ENCODE results near the gene DIABLO.
A peak's percentile ranks its signal among the peaks of the same experiment; 100 is the strongest.
"Not testable (repeated sequence)": the region's sequence is repeated elsewhere in the genome, so short reads cannot be mapped to it uniquely, and the experiment has no call there.

The DIABLO gene

DNA sequence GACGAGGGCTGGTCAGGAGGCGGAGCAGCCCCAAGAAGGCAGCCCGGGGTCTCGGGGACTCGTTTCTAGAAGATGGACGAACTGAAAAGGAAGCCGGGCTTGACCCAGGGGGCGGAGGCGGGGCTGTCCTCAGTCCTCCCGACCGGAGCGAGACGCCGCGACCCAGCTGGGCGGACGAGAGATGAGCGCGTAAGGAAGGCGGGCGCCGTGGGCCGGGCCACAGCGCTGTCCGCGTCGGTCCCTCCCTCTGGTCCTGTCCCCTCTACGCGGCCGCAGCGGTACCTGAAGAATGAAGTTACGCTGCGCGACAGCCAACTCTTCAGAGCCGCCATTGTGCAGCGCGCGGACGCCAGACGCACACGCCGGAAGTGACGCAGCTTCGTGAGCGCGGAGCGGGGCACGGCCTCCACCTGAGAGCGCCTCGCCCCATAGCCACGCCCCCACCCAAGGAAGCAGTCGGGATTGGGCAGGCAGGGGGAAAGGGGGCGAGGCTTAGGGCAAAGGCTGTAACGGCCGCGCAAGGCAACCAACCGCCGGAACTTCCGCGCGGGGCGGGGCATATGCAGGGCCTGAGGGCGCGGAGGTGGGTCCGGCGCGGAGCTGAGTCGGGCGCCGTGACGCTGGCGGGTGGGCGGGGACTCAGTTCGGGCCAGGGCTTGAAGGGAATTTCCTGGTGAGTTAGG, at the start of gene DIABLO:
Gene DIABLO (minus strand): TSS at position 370 of the 683 bp plus-strand sequence. CDS start 38 bp downstream, at position 332.
- peak; percentile 91 for DNase-seq

DNA sequence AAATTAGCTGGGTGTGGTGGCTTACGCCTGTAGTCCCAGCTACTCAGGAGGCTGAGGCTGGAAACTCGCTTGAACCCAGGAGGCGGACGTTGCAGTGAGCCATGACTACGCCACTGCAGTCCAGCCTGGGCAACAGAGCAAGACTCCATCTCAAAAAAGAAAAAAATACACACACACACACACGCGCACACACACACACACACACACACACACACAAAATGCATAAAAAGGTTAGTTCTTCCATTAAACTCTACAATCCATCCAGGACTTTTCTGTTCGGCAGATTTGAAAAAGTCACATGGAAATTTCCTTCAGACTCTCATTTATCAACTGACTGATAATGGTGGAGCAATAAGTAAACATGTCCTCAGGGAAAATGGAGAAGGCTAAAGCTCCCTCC, 49.6 kb upstream of the DIABLO start:
- DNase-seq, result no peak

DNA sequence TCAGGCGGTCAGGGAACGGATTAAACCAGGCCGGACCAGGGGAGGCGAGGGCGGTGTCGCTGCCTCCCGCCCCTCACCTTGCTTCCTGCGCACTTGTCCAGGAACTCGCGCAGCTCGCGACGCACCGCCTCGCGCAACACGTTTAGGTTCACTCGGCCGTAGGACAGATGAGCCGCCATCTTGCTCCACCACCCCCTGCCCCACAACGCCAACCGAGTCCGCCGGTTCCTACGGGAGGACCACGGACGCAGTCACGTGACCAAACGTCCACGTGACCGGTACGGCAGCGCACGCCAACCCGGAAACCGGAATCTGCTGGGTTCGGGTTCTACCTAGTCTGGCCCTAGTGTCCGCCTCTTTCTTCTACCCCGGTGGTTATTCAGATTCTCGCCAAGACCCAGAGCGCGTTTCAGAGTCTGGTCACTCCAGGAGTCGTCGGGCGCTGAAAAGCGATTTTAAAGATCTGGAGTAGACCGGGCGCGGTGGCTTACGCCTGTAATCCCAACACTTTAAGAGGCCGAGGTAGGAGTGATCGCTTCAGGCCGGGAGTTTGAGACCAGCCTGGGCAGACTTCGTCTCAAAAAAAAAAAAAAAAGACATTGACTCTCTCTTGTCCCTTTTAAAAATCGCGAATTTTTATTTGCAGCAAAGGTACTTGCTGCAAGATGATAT, 40.5 kb upstream of the DIABLO start, which contains the start of gene VPS33A:
Gene VPS33A (minus strand): TSS at position 265 of the 672 bp plus-strand sequence. CDS start 86 bp downstream, at position 179.
- peak; percentile 67 for DNase-seq

DNA sequence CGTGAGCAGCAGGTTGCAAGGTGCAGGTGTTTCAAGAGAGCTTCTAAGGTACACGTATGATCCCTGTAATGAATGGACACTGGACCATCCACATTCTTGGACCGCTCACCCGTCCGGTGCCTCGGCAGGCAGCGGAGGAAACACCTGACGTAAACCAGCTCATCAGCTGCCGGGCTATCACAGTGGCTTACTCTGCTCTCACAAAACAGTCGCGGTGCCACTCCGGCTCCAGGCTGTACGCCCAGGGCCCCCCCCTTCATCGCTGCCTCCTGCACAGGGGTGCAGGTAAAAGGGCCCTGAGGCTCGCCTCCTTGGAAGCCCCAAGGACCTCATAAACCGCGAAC, 40.0 kb upstream of the DIABLO start:
- DNase-seq, result no peak

DNA sequence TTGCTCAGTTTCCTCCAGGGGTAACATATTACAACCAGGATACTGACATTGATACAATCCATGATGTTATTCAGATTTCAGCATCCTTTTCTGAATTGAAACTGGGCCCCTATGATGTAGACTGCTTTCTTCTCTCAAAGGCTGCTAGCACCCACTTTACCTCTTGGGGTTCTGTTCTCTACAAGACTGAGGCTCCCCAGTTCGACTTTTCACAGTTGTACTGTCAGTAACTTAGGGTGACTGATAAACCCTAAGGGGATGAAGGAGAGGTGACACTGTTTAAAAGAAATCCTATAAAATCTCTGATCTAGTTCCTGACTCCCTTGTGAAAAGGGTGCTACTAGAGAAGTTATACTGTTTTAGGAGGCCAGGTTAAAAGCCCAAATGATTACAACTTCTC, 39.6 kb upstream of the DIABLO start:
- DNase-seq, result no peak

DNA sequence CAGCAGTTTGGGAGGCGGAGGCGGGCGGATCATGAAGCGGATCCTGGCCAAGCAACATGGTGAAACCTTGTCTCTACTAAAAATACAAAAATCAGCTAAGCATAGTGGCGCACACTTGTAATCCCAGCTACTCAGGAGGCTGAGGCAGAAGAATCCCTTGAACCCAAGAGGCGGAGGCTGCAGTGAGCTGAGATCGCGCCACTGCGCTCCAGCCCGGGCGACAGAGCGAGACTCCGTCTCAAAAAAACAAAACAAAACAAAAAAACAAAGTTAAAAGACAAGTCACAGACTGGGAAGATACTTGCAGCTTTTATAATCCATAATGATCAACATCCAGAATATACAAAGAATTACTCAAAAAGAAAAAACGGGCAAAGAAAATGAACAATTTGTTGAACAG, 34.9 kb upstream of the DIABLO start:
- DNase-seq, result not testable (repeated sequence)

DNA sequence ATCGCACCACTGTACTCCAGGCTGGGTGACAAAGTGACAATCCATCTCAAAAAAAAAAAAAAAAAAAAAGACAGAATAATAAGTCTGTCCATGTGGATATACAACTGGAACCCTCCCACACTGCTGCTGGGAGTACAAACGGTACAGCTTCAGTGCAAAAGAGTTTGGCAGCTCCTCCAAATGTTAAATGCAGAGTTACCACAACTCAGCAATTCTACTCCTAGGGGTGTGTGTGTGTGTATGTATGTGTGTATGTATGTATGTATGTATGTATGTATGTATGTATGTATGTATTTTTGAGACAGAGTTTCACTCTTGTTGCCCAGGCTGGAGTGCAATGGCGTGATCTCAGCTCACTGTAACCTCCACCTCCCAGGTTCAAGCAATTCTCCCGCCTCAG, 33.1 kb upstream of the DIABLO start:
- not testable (repeated sequence) for DNase-seq

DNA sequence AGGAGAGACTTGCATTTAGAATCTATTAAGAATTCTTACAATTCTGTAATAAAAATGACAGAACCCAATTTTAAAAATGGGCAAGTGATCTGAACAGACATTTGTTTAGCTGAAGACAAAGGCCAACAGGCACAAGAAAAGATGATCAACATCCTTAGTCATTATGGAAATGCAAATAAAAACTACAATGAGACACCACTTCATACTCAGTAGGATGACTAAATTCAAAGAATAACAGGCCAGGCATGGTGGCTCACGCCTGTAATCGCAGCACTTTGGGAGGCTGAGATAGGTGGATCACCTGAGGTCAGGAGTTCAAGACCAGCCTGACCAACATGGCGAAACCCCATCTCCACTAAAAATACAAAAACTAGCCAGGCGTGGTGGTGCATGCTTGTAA, 32.6 kb upstream of the DIABLO start:
- not testable (repeated sequence) for DNase-seq

DNA sequence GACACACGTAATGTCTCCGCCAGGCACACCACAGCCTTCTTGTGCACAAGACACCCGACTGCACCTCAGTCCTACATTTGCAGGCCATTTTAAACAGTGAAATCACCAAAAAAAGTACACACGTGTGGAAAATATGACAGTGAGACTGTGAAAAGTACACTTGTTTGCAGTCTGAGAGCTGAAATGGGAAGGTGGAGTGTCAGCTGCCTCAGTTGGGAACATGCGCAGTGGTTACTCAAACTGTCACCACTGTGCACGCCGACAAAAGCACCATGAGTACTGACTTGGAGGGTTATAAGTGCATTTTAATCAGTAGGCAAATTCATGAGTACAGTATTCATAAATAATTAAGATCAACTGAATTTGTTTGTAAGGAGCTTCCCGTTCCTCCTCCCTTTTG, 24.7 kb upstream of the DIABLO start:
- DNase-seq, result no peak

DNA sequence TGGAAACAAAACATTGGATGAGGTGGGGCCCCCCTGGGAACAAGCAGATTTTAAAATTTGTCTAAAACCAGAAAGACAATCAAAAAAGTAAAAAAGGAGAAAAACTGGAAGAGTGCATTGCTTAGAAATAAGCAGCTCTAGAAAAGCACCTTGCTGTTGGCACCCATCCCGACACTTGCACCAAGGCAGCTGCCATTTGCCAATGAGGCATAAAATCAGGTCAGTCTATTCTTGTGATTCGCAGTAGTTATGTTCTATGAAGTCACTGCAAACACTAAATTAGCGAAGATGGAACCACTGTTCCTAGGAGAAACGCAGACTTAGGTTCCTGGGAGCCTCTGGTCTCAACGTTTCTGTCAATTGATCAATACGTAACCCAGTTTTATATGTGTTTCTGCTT, 24.2 kb upstream of the DIABLO start:
- no peak for DNase-seq

DNA sequence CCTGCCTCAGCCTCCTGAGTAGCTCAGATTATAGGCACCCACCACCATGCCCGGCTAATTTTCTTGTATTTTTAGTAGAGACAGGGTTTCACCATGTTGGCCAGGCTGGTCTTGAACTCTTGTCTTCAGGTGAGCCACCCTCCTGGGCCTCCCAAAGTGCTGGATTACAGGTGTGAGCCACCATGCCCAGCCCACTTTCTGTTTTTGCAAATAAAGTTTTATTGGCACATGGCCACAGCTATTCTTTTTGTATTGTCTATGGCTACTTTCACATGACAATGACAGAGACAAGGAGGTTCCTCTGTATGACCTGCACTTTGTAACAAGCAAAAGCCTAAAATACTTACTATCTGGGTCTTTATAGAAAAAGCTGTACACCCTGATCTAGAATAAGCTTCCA, 19.7 kb upstream of the DIABLO start:
- DNase-seq, result no peak

DNA sequence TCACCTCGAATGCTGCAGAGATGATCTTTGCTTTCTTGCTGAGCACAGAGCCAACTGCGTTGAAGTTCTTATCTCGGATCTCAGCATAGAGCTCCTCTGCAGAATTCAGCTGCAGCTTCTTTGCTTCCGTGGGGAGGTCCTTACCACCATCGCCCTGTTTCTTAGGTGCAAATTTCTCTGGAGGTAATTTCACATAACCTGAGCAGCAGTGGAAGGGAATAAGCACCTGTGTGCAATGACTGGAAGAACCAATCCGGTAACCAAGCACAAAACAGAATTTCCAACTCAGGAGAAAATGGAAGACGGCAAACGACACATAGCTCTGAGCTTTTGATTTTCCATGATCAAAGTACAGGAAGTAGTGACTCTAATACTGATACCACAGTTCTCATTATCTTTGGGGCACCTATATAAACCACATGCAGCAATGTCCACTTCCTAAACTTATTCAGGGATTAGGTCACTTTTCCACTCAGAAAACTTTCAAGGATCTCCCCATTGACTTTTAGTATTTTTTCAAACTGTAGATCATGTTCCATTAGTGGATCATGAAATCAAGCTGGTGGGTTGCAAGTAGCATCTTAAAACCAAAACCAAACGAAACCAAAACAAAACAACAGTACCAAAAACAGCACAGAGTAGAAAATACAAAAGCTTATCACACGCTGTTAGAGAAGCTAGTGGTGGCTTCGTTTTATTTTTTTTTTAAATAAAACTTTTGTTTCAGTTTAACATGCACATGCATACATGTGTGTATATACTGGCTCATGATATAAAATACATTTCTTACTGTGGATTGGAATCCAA, 18.9 kb upstream of the DIABLO start:
- no peak for DNase-seq

DNA sequence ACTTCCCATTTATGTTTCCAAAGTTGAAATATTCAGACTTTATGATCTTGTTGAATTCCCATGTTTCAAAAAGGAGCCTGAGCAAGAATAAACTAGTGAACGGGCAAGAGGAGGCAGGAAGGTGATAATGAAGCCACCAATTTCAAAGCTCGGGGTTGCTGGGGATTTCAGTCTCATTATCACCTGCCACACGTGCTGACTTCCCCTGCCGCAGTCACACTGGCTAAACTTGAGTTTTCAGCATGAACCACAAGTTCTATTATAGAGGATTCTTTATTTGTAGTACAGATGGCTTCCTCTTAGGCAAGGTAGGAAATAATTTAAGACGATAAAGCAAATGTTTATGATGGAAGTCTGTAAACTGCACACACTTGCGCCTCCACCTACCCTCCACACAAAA, 18.1 kb upstream of the DIABLO start:
- no peak for DNase-seq

DNA sequence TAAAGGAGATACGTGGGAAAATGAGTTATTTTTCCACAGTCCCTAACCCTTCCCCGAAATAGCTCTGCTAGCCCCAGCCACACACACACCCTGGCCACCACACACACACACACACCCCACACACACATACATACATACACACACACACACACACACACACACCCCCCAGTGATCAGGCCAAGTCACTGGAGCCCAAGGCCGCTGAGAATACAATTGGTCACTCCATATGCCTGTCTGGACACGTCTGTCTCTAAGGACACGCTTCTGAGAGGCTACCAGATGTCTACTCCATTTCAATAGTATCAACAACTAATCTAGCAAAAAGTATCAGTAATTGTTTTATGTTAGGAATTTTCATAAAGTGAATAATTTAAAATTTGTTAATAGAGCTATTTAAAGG, 13.0 kb upstream of the DIABLO start:
- DNase-seq, result peak; percentile 4

DNA sequence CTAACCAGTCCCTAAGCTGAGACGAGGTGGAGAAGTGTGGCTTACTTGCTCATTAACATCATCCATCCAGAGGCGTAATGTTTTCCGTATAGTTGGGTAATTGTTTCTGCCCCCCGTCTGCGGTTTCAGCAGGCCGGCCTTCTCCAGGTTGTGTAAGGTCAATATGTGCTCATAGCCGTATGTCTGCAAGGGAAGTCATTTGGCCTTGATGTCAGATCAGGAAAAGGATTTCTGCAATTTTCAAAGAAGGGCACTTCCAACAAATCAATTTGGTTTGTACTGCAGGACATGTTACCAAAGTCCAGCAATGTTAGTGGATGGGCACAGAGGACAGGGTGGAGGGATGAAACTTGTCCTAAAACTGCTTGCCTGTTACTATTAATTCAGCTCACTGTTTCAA, 9.9 kb upstream of the DIABLO start:
- no peak for DNase-seq

DNA sequence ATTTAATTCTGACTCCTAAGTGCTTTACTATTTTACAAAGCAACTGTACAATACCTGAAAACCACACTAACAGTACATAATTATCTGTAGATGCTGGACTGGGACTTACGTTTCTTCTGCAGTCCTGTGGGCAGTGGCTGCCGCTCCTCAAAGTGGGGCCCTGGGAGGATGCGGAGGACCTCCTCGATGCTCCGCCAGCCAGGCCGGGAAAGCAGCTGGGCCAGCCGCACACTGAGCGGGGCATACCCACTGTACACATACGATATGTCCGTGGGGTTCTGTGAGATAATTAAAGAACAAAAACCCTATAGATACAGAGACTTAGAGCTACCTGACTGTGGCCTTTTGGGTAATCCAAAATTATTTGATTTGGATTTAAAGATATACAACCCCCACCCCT, 6.8 kb upstream of the DIABLO start:
- no peak for DNase-seq

DNA sequence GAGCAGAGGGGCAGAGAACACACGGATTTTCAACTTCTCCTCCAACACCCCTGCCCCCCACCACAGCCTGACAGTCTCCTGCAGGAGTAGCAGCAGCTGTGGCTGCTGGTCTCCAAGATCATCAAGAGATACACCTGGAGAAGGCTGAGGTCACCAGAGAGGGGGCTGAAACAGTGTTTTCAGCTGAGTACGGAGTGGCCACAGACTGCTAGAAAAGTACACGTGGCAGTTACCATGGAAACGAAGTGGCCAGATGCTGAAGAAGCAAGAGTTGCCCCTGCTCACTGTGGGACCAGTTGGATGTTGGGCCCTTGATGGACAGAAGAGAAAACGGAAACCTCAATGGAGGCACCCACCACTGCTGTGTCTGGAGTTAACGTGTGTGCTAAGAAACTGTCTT, 4.9 kb upstream of the DIABLO start:
- no peak for DNase-seq

DNA sequence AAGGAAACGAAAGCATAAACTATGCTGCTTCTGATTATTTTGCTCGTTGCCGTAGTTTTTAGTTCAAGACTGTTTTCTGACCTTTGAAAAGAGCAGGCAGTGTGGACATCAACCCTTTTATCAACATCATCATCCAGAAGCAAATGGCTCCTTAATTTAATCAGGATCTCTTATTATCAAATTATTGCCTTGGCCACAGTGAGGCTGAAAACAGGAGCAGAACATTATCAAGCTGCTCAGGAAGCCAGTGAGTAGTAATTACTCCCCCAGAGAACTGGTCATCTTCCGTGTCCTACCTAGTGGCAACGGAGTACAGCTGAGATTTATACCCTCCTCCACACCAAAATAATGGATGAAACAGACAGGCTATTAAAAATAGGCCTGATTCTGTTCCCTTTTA, 2.2 kb upstream of the DIABLO start:
- no peak for DNase-seq

DNA sequence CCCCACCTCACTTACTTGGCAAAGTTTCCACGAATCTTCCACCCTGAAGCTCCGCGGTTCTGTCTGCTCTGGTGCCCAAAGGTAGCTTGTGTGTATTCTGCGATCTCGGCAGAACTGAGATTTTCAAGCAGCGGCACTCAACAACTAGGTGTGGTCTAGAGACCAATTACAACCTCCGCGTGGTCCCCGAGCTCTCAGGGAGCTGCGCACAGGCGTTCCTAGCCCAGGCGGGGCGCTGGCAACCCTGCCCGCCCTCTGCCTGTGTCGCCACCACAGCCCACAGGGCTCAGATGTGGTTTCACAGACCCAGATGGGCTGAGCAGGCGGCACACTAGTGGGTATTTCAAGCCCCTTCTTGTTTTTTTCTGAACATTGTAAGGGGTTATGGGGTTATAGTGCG, 1.5 kb upstream of the DIABLO start:
- DNase-seq, result no peak

DNA sequence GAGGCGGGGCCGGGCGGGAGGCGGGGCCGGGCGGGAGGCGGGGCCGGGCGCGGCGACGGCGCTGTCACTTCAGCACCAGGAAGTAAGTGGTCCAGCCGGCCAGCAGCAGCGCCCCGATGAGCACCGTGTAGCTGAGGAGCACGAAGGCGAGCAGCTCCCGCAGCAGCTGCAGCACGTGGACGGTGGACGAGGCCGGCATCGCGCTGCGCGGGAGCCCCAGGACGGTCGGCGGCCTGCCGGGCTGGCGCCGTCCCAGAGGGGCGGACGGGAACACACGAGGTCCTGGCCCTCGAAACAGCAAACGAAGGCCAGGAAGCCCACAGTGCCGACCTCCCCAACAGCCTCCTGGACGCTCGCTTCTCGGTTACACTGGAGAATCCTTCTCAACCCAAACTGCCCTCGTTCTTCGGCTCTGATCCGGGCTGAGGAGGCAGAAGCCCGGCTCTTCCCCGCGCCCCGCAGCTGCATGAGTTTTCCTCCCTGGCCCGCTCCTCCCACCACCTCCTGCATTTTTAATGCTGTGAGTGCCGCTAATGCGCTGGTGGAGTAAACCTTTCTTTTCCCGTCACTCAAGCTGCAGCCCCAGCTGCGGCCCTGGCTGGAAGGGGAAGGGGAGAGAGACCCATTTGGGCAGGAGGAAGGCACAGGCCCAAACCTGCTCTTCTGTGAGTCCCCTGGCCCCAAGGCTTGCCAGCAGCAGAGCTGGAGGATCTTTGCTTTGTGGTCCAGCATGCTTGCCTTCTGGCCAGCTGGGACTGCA, 694 bp upstream of the DIABLO start:
- DNase-seq, result no peak

DNA sequence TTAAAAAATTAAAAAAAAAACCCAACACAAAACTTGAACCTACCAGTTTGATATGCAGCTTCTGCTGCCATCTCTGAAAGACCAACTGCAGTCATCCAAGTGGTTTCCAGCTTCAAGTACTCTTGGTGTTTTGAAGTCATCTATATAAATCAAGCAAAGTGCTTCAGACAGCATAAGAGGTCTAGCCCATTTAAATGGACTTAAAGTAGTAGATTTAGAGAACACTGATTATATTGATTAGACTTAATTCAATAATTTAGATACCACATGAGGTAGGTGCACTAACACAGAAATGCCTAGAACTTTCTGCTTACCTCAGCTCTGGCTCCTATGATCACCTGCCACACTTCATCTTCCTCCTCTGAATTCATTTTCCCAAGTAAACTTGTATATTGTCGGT, 9.4 kb downstream of the DIABLO start:
- DNase-seq, result no peak

DNA sequence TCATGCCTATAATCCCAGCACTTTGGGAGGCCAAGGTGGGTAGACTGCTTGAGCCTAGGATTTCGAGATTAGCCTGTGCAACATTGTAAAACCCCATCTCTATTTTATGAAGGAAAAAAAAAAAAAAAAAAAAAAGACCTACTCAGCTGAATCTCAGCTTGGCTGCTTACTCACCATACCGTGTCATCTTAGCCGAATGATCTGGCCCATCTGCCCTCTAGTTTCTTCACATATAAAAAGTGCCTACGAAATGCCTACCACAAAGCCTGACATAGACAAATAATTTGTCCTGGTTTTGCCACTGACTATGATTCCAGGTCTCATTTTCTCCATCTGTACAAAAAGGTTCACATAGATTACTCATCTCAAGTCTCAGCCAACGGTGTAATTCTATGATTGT, 10.1 kb downstream of the DIABLO start:
- DNase-seq, result no peak

All from NCI-H524 treated with DMSO at 0.1 percent for 48 hours (cell line).